Subcutaneous abdominal adipose tissue (tissue), 5 donors: ENCODE data around the gene OOSP2.

Source experiments
- H3K27ac ChIP-seq: one replicate; pipeline ENCODE4 v1.7.0; 2013; ENCODE audit warnings: low read depth, mild to moderate bottlenecking, inconsistent platforms, low read length, moderate library complexity
- H3K27me3 ChIP-seq, 5 donors: one replicate each; pipeline ENCODE4 v1.7.0; 2013; ENCODE audit warnings: low read length in 5 of 5, inconsistent platforms in 1 of 5; ENCODE audit not compliant: control insufficient read depth in 5 of 5, insufficient read depth in 4 of 5
- H3K36me3 ChIP-seq, 5 donors: one replicate each; pipeline ENCODE4 v1.7.0; 2013; ENCODE audit warnings: low read length in 5 of 5; ENCODE audit not compliant: control insufficient read depth in 5 of 5, insufficient read depth in 5 of 5
- H3K4me1 ChIP-seq, 5 donors: one replicate each; pipeline ENCODE4 v1.7.0; 2013; ENCODE audit warnings: low read length in 5 of 5, mild to moderate bottlenecking in 3 of 5, moderate library complexity in 1 of 5; ENCODE audit not compliant: control insufficient read depth in 5 of 5, insufficient read depth in 5 of 5
- H3K4me3 ChIP-seq, 5 donors: one replicate each; pipeline ENCODE4 v1.7.0; 2013; ENCODE audit warnings: low read length in 5 of 5, low read depth in 1 of 5
- H3K9ac ChIP-seq, 5 donors: one replicate each; pipeline ENCODE4 v1.7.0; 2013; ENCODE audit warnings: low read length in 5 of 5, mild to moderate bottlenecking in 4 of 5, moderate library complexity in 3 of 5
- H3K9me3 ChIP-seq, 5 donors: one replicate each; pipeline ENCODE4 v1.7.0; 2013; ENCODE audit warnings: low read length in 5 of 5; ENCODE audit not compliant: control insufficient read depth in 5 of 5
- donor health status: healthy.
- donor health status: healthy.
- donor health status: healthy.
- donor health status: healthy.
- donor health status: healthy.

OOSP2 gene

GRCh38 chr11:60077216-60077817 lies 37.1 kb downstream of the OOSP2 start:
- no peaks in the 10 kb centered on the region for H3K36me3 ChIP-seq
- H3K27ac ChIP-seq: no peak overlapping the region
- no peaks in the 10 kb centered on the region for H3K4me1 ChIP-seq
- no peaks in the 10 kb centered on the region for H3K27me3 ChIP-seq
- H3K4me3 ChIP-seq: no peak overlapping the region
- H3K9me3 ChIP-seq: peaks cover 0 to 6% (median 4%) of the 10 kb centered on the region in 5 donors
- H3K9ac ChIP-seq: no peak overlapping the region

- Histone ChIP-seq H3K9ac (no peak overlapping the region), H3K9me3 (peaks cover 0 to 6% (median 4%) of the 10 kb centered on the region in 5 donors), H3K27ac (no peak overlapping the region), H3K4me1 (no peaks in the 10 kb centered on the region), H3K27me3 (no peaks in the 10 kb centered on the region), H3K36me3 (no peaks in the 10 kb centered on the region), H3K4me3 (no peak overlapping the region)
These were observed 37.8 kb downstream of the OOSP2 start for GRCh38 chr11:60077981-60078380.

- Histone ChIP-seq H3K9me3 (peaks cover 0 to 6% (median 4%) of the 10 kb centered on the region in 5 donors), H3K4me1 (no peaks in the 10 kb centered on the region), H3K4me3 (no peak overlapping the region), H3K9ac (no peak overlapping the region), H3K36me3 (no peaks in the 10 kb centered on the region), H3K27ac (no peak overlapping the region), H3K27me3 (no peaks in the 10 kb centered on the region)
These were observed 38.5 kb downstream of the OOSP2 start for GRCh38 chr11:60078745-60079144.

GRCh38 chr11:60080535-60080934 lies 40.3 kb downstream of the OOSP2 start:
- H3K4me1 ChIP-seq: no peaks in the 10 kb centered on the region
- peaks cover 0 to 6% (median 4%) of the 10 kb centered on the region in 5 donors for H3K9me3 ChIP-seq
- H3K36me3 ChIP-seq: no peaks in the 10 kb centered on the region
- no peak overlapping the region for H3K9ac ChIP-seq
- H3K27me3 ChIP-seq: no peaks in the 10 kb centered on the region
- no peak overlapping the region for H3K4me3 ChIP-seq
- no peak overlapping the region for H3K27ac ChIP-seq

- no peaks in the 10 kb centered on the region for H3K27me3 ChIP-seq
These were observed 44.5 kb downstream of the OOSP2 start for GRCh38 chr11:60084631-60085273.

GRCh38 chr11:60085909-60086308 lies 45.7 kb downstream of the OOSP2 start:
- Histone ChIP-seq H3K4me3 (no peak overlapping the region), H3K27me3 (no peaks in the 10 kb centered on the region), H3K4me1 (no peaks in the 10 kb centered on the region), H3K9me3 (no peaks in the 10 kb centered on the region), H3K27ac (no peak overlapping the region), H3K36me3 (no peaks in the 10 kb centered on the region), H3K9ac (no peak overlapping the region)

More at GRCh38 chr11:60084631-60085273, 44.5 kb downstream of the OOSP2 start:
- no peak overlapping the region for H3K4me3 ChIP-seq
- H3K4me1 ChIP-seq: no peaks in the 10 kb centered on the region
- no peak overlapping the region for H3K27ac ChIP-seq
- H3K9ac ChIP-seq: no peak overlapping the region
- H3K9me3 ChIP-seq: no peaks in the 10 kb centered on the region
- no peaks in the 10 kb centered on the region for H3K36me3 ChIP-seq

GRCh38 chr11:60087239-60087638 lies 47.0 kb downstream of the OOSP2 start:
- Histone ChIP-seq H3K36me3 (no peaks in the 10 kb centered on the region), H3K9ac (no peak overlapping the region), H3K9me3 (no peaks in the 10 kb centered on the region), H3K27ac (no peak overlapping the region), H3K4me3 (no peak overlapping the region), H3K4me1 (no peaks in the 10 kb centered on the region), H3K27me3 (no peaks in the 10 kb centered on the region)

- no peaks in the 10 kb centered on the region for H3K4me1 ChIP-seq
- no peaks in the 10 kb centered on the region for H3K36me3 ChIP-seq
- H3K4me3 ChIP-seq: no peak within 1 kb of the TSS
- H3K9ac ChIP-seq: no peak within 1 kb of the TSS
- H3K9me3 ChIP-seq: no peaks in the 10 kb centered on the region
- H3K27ac ChIP-seq: no peak within 1 kb of the TSS
- H3K27me3 ChIP-seq: no peaks in the 10 kb centered on the region
These were observed 48.2 kb downstream of the OOSP2 start, which contains the start of gene MS4A2 for GRCh38 chr11:60088364-60088763. Gene MS4A2, plus strand, starts transcription at chr11:60088664. Its CDS starts 102 bp downstream, at chr11:60088766.

GRCh38 chr11:60095477-60096120 lies 55.4 kb downstream of the OOSP2 start:
- Histone ChIP-seq H3K36me3 (no peaks in the 10 kb centered on the region), H3K4me1 (no peaks in the 10 kb centered on the region), H3K9ac (no peak overlapping the region), H3K27me3 (no peaks in the 10 kb centered on the region), H3K9me3 (no peaks in the 10 kb centered on the region), H3K27ac (no peak overlapping the region), H3K4me3 (no peak overlapping the region)

GRCh38 chr11:60097189-60097588 lies 57.0 kb downstream of the OOSP2 start:
- no peaks in the 10 kb centered on the region for H3K27me3 ChIP-seq
- no peak overlapping the region for H3K9ac ChIP-seq
- no peaks in the 10 kb centered on the region for H3K9me3 ChIP-seq
- no peak overlapping the region for H3K27ac ChIP-seq
- no peaks in the 10 kb centered on the region for H3K4me1 ChIP-seq
- H3K36me3 ChIP-seq: no peaks in the 10 kb centered on the region
- no peak overlapping the region for H3K4me3 ChIP-seq
